K562 (cell line): Measurements from ENCODE around the gene TAF15. TPM values are rescaled to one million over a fixed set of nuclear protein-coding genes. Genes with fewer than 3 reads are reported as not detected.

Source experiments
- ARID2 ChIP-seq: fragments of 450-650 bp; IDR thresholded peaks from 2 replicates; pipeline ENCODE4 v1.6.1; 2017; ENCODE audit warnings: antibody characterized with exemption, mild to moderate bottlenecking
- BRD9 ChIP-seq: fragments of 450-650 bp; IDR thresholded peaks from 2 replicates; pipeline ENCODE4 v1.6.1; 2018; ENCODE audit warnings: low read depth; ENCODE audit not compliant: partially characterized antibody
- FOXK2 ChIP-seq, 2 experiments: fragments of 450-650 bp; IDR thresholded peaks in 1 of 2; conservative IDR thresholded peaks in 1 of 2; 2 replicates each; pipeline ENCODE4 v1.6.1; 2016; ENCODE audit warnings: low read depth in 2 of 2, mild to moderate bottlenecking in 1 of 2
- HMBOX1 ChIP-seq: sonication (generic); IDR thresholded peaks from 2 replicates; pipeline ENCODE4 v1.6.1; 2016
- MYNN ChIP-seq, 2 experiments: sonication (generic); formaldehyde crosslinking in 1 of 2; IDR thresholded peaks; 2 replicates each; pipeline versions ENCODE4 v1.5.0 to v1.6.1; 2016 to 2020; ENCODE audit warnings: antibody characterized with exemption in 1 of 2, missing genetic modification reagents in 1 of 2
- NBN ChIP-seq: fragments of 450-650 bp; IDR thresholded peaks from 2 replicates; pipeline ENCODE4 v1.6.1; 2016; ENCODE audit warnings: low read depth, mild to moderate bottlenecking
- RCOR1 ChIP-seq, 2 experiments: IDR thresholded peaks; 2 replicates each; pipeline ENCODE4 v1.6.1; 2012; ENCODE audit warnings: low read depth in 2 of 2, low read length in 2 of 2, borderline replicate concordance in 1 of 2, improper control_type of control experiment in 1 of 2
- RUNX1 ChIP-seq: sonication (generic); IDR thresholded peaks from 2 replicates; pipeline ENCODE4 v1.6.1; 2016; ENCODE audit warnings: antibody characterized with exemption, low read depth
- XRCC5 ChIP-seq: fragments of 200-400 bp; formaldehyde crosslinking; IDR thresholded peaks from 2 replicates; pipeline ENCODE4 v1.6.1; 2017; ENCODE audit warnings: low read depth, mild to moderate bottlenecking, low read length
- ZBTB1 ChIP-seq: sonication (generic); formaldehyde crosslinking; IDR thresholded peaks from 2 replicates; pipeline ENCODE4 v1.8.1; 2023; ENCODE audit warnings: missing genetic modification reagents, low read depth, mild to moderate bottlenecking, borderline replicate concordance
- ZNF282 ChIP-seq: sonication (generic); formaldehyde crosslinking; IDR thresholded peaks from 2 replicates; pipeline ENCODE4 v1.8.1; 2023; ENCODE audit warnings: missing genetic modification reagents
- ZNF384 ChIP-seq: IDR thresholded peaks from 2 replicates; pipeline ENCODE4 v1.6.1; 2012; ENCODE audit warnings: low read depth, low read length, improper control_type of control experiment
- polyA plus RNA-seq, 8 experiments: library from polyadenylated mRNA; depleted of rRNA in 4 of 8; stranded (reverse) in 5 of 8; unstranded in 3 of 8; fragments of >200 nt; fragmentation: Nextera tagmentation in 2 of 8; fragmentation: Illumina TruSeq in 1 of 8; extraction: Ambion mirVana in 2 of 8; extraction: Trizol in 1 of 8; gene quantifications; 2 replicates each; pipeline versions ENCODE4 v1.2.1 to v1.2.3, GENCODE V29; 2011 to 2014; ENCODE audit warnings: inconsistent platforms in 1 of 8, missing spikeins in 1 of 8
- total RNA-seq, 7 experiments: library from RNA; depleted of rRNA in 6 of 7; stranded (reverse); fragments of >200 nt in 6 of 7; fragmentation: Illumina TruSeq in 2 of 7; extraction: Trizol in 2 of 7; gene quantifications; 2 replicates each; pipeline versions ENCODE4 v1.2.1 to v1.2.3, GENCODE V29; 2011 to 2021; ENCODE audit warnings: low replicate concordance in 1 of 7
- TF ChIP-seq, protein P1 (sequence below): fragments of 450-650 bp; IDR thresholded peaks from 2 replicates; pipeline ENCODE4 v1.6.1; 2018; ENCODE audit not compliant: partially characterized antibody
- TF ChIP-seq, protein P2 (sequence below), 2 experiments: fragments of 450-650 bp; formaldehyde crosslinking in 1 of 2; IDR thresholded peaks; 2 replicates each; pipeline versions ENCODE4 v1.4.0 to v1.6.1; 2014 to 2020; ENCODE audit warnings: mild to moderate bottlenecking in 2 of 2, borderline replicate concordance in 1 of 2, low read depth in 1 of 2

Gene TAF15
- total and polyA plus RNA-seq, 9 of the 15 experiments (the other 6 are each of a cell fraction or from before 2014, with no cell fraction given), result 4.1 to 272 (median 56.8) TPM

DNA sequence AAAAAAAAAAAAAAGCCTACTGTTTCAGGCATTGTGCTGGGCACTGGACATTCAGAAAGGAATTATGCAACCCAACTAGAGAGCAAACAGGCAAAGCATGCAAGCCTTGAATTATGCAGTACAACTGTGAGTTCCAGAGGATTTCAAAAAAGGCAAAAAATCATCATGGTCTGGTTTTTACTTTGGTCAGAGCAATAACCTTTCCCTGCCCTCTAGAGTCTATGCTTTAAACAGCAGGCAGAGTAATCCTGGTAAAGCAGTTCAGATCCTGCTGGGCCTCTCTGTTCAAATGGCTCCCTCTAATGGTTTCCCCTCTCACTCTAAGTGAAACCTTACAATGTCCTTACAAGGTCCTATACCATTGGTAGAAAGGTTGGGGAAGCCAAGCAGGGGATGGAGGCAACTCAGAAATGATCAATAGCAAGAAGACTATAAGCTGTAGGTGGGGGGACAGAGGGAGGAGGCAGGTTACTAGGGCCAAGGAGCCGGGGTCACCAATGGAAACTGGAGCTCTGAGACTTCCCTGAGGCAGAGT is 4.6 kb upstream of the TAF15 start (continued):
- TF ChIP-seq, protein P1, sequence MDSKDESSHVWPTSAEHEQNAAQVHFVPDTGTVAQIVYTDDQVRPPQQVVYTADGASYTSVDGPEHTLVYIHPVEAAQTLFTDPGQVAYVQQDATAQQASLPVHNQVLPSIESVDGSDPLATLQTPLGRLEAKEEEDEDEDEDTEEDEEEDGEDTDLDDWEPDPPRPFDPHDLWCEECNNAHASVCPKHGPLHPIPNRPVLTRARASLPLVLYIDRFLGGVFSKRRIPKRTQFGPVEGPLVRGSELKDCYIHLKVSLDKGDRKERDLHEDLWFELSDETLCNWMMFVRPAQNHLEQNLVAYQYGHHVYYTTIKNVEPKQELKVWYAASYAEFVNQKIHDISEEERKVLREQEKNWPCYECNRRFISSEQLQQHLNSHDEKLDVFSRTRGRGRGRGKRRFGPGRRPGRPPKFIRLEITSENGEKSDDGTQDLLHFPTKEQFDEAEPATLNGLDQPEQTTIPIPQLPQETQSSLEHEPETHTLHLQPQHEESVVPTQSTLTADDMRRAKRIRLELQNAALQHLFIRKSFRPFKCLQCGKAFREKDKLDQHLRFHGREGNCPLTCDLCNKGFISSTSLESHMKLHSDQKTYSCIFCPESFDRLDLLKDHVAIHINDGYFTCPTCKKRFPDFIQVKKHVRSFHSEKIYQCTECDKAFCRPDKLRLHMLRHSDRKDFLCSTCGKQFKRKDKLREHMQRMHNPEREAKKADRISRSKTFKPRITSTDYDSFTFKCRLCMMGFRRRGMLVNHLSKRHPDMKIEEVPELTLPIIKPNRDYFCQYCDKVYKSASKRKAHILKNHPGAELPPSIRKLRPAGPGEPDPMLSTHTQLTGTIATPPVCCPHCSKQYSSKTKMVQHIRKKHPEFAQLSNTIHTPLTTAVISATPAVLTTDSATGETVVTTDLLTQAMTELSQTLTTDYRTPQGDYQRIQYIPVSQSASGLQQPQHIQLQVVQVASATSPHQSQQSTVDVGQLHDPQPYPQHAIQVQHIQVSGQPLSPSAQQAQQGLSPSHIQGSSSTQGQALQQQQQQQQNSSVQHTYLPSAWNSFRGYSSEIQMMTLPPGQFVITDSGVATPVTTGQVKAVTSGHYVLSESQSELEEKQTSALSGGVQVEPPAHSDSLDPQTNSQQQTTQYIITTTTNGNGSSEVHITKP, result peak; percentile 71
- TF ChIP-seq HMBOX1 (peak; percentile 59), XRCC5 (no peak), FOXK2 (conservative IDR thresholded peaks at IDR 0.05 in 1 of 2, IDR thresholded peaks at IDR 0.05 in 1 of 2; ENCODE audit: low read depth in 2 of 2) (0 out of 4 replicates have a peak, but pooled peaks of 1 of the 2 experiments have one; percentile 23), ZBTB1 (CRISPR knock-in tag) (no peak), MYNN (IDR thresholded peaks at IDR 0.05) (no peak), MYNN (CRISPR knock-in tag; IDR thresholded peaks at IDR 0.05) (no peak), ZNF282 (no peak), RCOR1 (IDR thresholded peaks at IDR 0.05; ENCODE audit: borderline replicate concordance in 1 of 2, low read depth in 2 of 2, low read length in 2 of 2) (peak in 1 of 2 experiments; percentile 19; a peak in 1 of 4 replicates), ARID2 (peak; percentile 46; the same call in 1 of the 2 replicates), ZNF384 (peak; percentile 69), BRD9 (peak; percentile 35), NBN (0 out of 2 replicates have a peak, but pooled peaks have one; percentile 21), RUNX1 (no peak)
- TF ChIP-seq, protein P2, sequence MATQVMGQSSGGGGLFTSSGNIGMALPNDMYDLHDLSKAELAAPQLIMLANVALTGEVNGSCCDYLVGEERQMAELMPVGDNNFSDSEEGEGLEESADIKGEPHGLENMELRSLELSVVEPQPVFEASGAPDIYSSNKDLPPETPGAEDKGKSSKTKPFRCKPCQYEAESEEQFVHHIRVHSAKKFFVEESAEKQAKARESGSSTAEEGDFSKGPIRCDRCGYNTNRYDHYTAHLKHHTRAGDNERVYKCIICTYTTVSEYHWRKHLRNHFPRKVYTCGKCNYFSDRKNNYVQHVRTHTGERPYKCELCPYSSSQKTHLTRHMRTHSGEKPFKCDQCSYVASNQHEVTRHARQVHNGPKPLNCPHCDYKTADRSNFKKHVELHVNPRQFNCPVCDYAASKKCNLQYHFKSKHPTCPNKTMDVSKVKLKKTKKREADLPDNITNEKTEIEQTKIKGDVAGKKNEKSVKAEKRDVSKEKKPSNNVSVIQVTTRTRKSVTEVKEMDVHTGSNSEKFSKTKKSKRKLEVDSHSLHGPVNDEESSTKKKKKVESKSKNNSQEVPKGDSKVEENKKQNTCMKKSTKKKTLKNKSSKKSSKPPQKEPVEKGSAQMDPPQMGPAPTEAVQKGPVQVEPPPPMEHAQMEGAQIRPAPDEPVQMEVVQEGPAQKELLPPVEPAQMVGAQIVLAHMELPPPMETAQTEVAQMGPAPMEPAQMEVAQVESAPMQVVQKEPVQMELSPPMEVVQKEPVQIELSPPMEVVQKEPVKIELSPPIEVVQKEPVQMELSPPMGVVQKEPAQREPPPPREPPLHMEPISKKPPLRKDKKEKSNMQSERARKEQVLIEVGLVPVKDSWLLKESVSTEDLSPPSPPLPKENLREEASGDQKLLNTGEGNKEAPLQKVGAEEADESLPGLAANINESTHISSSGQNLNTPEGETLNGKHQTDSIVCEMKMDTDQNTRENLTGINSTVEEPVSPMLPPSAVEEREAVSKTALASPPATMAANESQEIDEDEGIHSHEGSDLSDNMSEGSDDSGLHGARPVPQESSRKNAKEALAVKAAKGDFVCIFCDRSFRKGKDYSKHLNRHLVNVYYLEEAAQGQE (IDR thresholded peaks at IDR 0.05; ENCODE audit: borderline replicate concordance), result peak; percentile 86
- TF ChIP-seq, protein P2 (CRISPR knock-in tag; IDR thresholded peaks at IDR 0.05; ENCODE audit: low read depth), result no peak
